ENCODE data around the gene STRIT1.

STRIT1 gene

GRCh38 chr3:155321418-155321817, 27.9 kb upstream of the STRIT1 start:
- H3K4me2 ChIP-seq (ENCODE audit: low read length, poor library complexity, severe bottlenecking) = no peak overlapping the region
- H3K4me3 ChIP-seq (ENCODE audit: insufficient read depth in 1 of 2, low read depth in 1 of 2, low read length in 2 of 2) = no peak overlapping the region
- H2AFZ ChIP-seq (ENCODE audit: low read depth, low read length) = no peak overlapping the region
- no peak overlapping the region for H2BK120ac ChIP-seq (ENCODE audit: low read depth, low read length)
- no peak overlapping the region for H3K9ac ChIP-seq (ENCODE audit: low read length)
- no peak overlapping the region for H2AK5ac ChIP-seq (ENCODE audit: low read length, severe bottlenecking)
- no peaks in the 10 kb centered on the region for H3K4me1 ChIP-seq (ENCODE audit: control insufficient read depth, insufficient read depth, low read depth, low read length)
- H3K27me3 ChIP-seq (ENCODE audit: control insufficient read depth in 1 of 2, insufficient read depth in 1 of 2, low read length in 2 of 2) = no peaks in the 10 kb centered on the region
- H3K4ac ChIP-seq (ENCODE audit: low read depth in 1 of 2, low read length in 2 of 2) = no peak overlapping the region
- no peaks in the 10 kb centered on the region for H3K9me3 ChIP-seq (ENCODE audit: control insufficient read depth, low read length)
- H4K91ac ChIP-seq (ENCODE audit: low read length) = no peak overlapping the region
- H3K27ac ChIP-seq (ENCODE audit: low read length, poor library complexity, severe bottlenecking) = no peak overlapping the region
- no peaks in the 10 kb centered on the region for H3K36me3 ChIP-seq (ENCODE audit: control insufficient read depth in 1 of 2, insufficient read depth in 2 of 2, low read depth in 1 of 2, low read length in 2 of 2)
- H3K14ac ChIP-seq (ENCODE audit: low read length in 2 of 2) = no peak overlapping the region
- no peak overlapping the region for H3K23ac ChIP-seq (ENCODE audit: low read length in 2 of 2)
- H2BK15ac ChIP-seq (ENCODE audit: low read depth, poor library complexity, severe bottlenecking) = no peak overlapping the region
- no peak overlapping the region for H2BK5ac ChIP-seq (ENCODE audit: low read depth, low read length, poor library complexity, severe bottlenecking)
- H4K8ac ChIP-seq (ENCODE audit: low read length) = no peak overlapping the region
- H3K18ac ChIP-seq (ENCODE audit: low read depth in 1 of 2, low read length in 2 of 2) = no peak overlapping the region
- 85% methylated on average over 2 of the region's 2 CpGs for WGBS
- no peak for DNase-seq
- H3K79me1 ChIP-seq (replicated peaks; ENCODE audit: low read length, poor library complexity, severe bottlenecking) = no peaks in the 10 kb centered on the region
- H2BK12ac ChIP-seq (ENCODE audit: low read length in 2 of 2) = no peak overlapping the region

- no peaks in the 10 kb centered on the region for H3K9me3 ChIP-seq (ENCODE audit: control insufficient read depth, low read length)
- H3K23ac ChIP-seq (ENCODE audit: low read length in 2 of 2) = no peak overlapping the region
- DNase-seq = no peak
- no peak overlapping the region for H2BK12ac ChIP-seq (ENCODE audit: low read length in 2 of 2)
- no peak overlapping the region for H2BK15ac ChIP-seq (ENCODE audit: low read depth, poor library complexity, severe bottlenecking)
- no peaks in the 10 kb centered on the region for H3K79me1 ChIP-seq (replicated peaks; ENCODE audit: low read length, poor library complexity, severe bottlenecking)
- H4K8ac ChIP-seq (ENCODE audit: low read length) = no peak overlapping the region
- no peak overlapping the region for H2BK120ac ChIP-seq (ENCODE audit: low read depth, low read length)
- no peak overlapping the region for H2AK5ac ChIP-seq (ENCODE audit: low read length, severe bottlenecking)
- H3K4me3 ChIP-seq (ENCODE audit: insufficient read depth in 1 of 2, low read depth in 1 of 2, low read length in 2 of 2) = no peak overlapping the region
- no peak overlapping the region for H3K4me2 ChIP-seq (ENCODE audit: low read length, poor library complexity, severe bottlenecking)
- H3K14ac ChIP-seq (ENCODE audit: low read length in 2 of 2) = no peak overlapping the region
- H3K27ac ChIP-seq (ENCODE audit: low read length, poor library complexity, severe bottlenecking) = no peak overlapping the region
- no peak overlapping the region for H3K18ac ChIP-seq (ENCODE audit: low read depth in 1 of 2, low read length in 2 of 2)
- H3K27me3 ChIP-seq (ENCODE audit: control insufficient read depth in 1 of 2, insufficient read depth in 1 of 2, low read length in 2 of 2) = no peaks in the 10 kb centered on the region
- H2AFZ ChIP-seq (ENCODE audit: low read depth, low read length) = no peak overlapping the region
- no peak overlapping the region for H3K9ac ChIP-seq (ENCODE audit: low read length)
- no peak overlapping the region for H4K91ac ChIP-seq (ENCODE audit: low read length)
- H3K36me3 ChIP-seq (ENCODE audit: control insufficient read depth in 1 of 2, insufficient read depth in 2 of 2, low read depth in 1 of 2, low read length in 2 of 2) = no peaks in the 10 kb centered on the region
- H3K4me1 ChIP-seq (ENCODE audit: control insufficient read depth, insufficient read depth, low read depth, low read length) = no peaks in the 10 kb centered on the region
- H3K4ac ChIP-seq (ENCODE audit: low read depth in 1 of 2, low read length in 2 of 2) = no peak overlapping the region
- H2BK5ac ChIP-seq (ENCODE audit: low read depth, low read length, poor library complexity, severe bottlenecking) = no peak overlapping the region
Observed at GRCh38 chr3:155320934-155321333, 27.5 kb upstream of the STRIT1 start.

- H2BK120ac ChIP-seq (ENCODE audit: low read depth, low read length) = no peak overlapping the region
- H3K4me1 ChIP-seq (ENCODE audit: control insufficient read depth, insufficient read depth, low read depth, low read length) = no peaks in the 10 kb centered on the region
- no peak overlapping the region for H4K91ac ChIP-seq (ENCODE audit: low read length)
- H3K4me2 ChIP-seq (ENCODE audit: low read length, poor library complexity, severe bottlenecking) = no peak overlapping the region
- H2AFZ ChIP-seq (ENCODE audit: low read depth, low read length) = no peak overlapping the region
- no peak overlapping the region for H3K4me3 ChIP-seq (ENCODE audit: insufficient read depth in 1 of 2, low read depth in 1 of 2, low read length in 2 of 2)
- no peak overlapping the region for H2BK12ac ChIP-seq (ENCODE audit: low read length in 2 of 2)
- no peaks in the 10 kb centered on the region for H3K9me3 ChIP-seq (ENCODE audit: control insufficient read depth, low read length)
- no peaks in the 10 kb centered on the region for H3K79me1 ChIP-seq (replicated peaks; ENCODE audit: low read length, poor library complexity, severe bottlenecking)
- no peak overlapping the region for H2AK5ac ChIP-seq (ENCODE audit: low read length, severe bottlenecking)
- H3K9ac ChIP-seq (ENCODE audit: low read length) = no peak overlapping the region
- no peak overlapping the region for H3K23ac ChIP-seq (ENCODE audit: low read length in 2 of 2)
- no peak for DNase-seq
- H4K8ac ChIP-seq (ENCODE audit: low read length) = no peak overlapping the region
- no CpG with 5 or more reads among the region's 2 CpGs for WGBS
- H2BK5ac ChIP-seq (ENCODE audit: low read depth, low read length, poor library complexity, severe bottlenecking) = no peak overlapping the region
- no peaks in the 10 kb centered on the region for H3K27me3 ChIP-seq (ENCODE audit: control insufficient read depth in 1 of 2, insufficient read depth in 1 of 2, low read length in 2 of 2)
- H3K4ac ChIP-seq (ENCODE audit: low read depth in 1 of 2, low read length in 2 of 2) = no peak overlapping the region
- no peak overlapping the region for H3K14ac ChIP-seq (ENCODE audit: low read length in 2 of 2)
- H2BK15ac ChIP-seq (ENCODE audit: low read depth, poor library complexity, severe bottlenecking) = no peak overlapping the region
- H3K27ac ChIP-seq (ENCODE audit: low read length, poor library complexity, severe bottlenecking) = no peak overlapping the region
- H3K18ac ChIP-seq (ENCODE audit: low read depth in 1 of 2, low read length in 2 of 2) = no peak overlapping the region
- H3K36me3 ChIP-seq (ENCODE audit: control insufficient read depth in 1 of 2, insufficient read depth in 2 of 2, low read depth in 1 of 2, low read length in 2 of 2) = no peaks in the 10 kb centered on the region
Observed at GRCh38 chr3:155318740-155319139, 25.3 kb upstream of the STRIT1 start.

GRCh38 chr3:155317211-155317610, 23.7 kb upstream of the STRIT1 start:
- Histone ChIP-seq H3K23ac (ENCODE audit: low read length in 2 of 2) (no peak overlapping the region), H4K91ac (ENCODE audit: low read length) (no peak overlapping the region), H3K4ac (ENCODE audit: low read depth in 1 of 2, low read length in 2 of 2) (no peak overlapping the region), H3K18ac (ENCODE audit: low read depth in 1 of 2, low read length in 2 of 2) (no peak overlapping the region), H3K9ac (ENCODE audit: low read length) (no peak overlapping the region), H3K79me1 (replicated peaks; ENCODE audit: low read length, poor library complexity, severe bottlenecking) (no peaks in the 10 kb centered on the region), H4K8ac (ENCODE audit: low read length) (no peak overlapping the region), H3K4me3 (ENCODE audit: insufficient read depth in 1 of 2, low read depth in 1 of 2, low read length in 2 of 2) (no peak overlapping the region), H3K9me3 (ENCODE audit: control insufficient read depth, low read length) (no peaks in the 10 kb centered on the region), H3K4me1 (ENCODE audit: control insufficient read depth, insufficient read depth, low read depth, low read length) (no peaks in the 10 kb centered on the region), H3K14ac (ENCODE audit: low read length in 2 of 2) (no peak overlapping the region), H2BK15ac (ENCODE audit: low read depth, poor library complexity, severe bottlenecking) (no peak overlapping the region), H2BK120ac (ENCODE audit: low read depth, low read length) (no peak overlapping the region), H2BK5ac (ENCODE audit: low read depth, low read length, poor library complexity, severe bottlenecking) (no peak overlapping the region), H3K4me2 (ENCODE audit: low read length, poor library complexity, severe bottlenecking) (no peak overlapping the region), H3K27me3 (ENCODE audit: control insufficient read depth in 1 of 2, insufficient read depth in 1 of 2, low read length in 2 of 2) (no peaks in the 10 kb centered on the region), H3K27ac (ENCODE audit: low read length, poor library complexity, severe bottlenecking) (no peak overlapping the region), H3K36me3 (ENCODE audit: control insufficient read depth in 1 of 2, insufficient read depth in 2 of 2, low read depth in 1 of 2, low read length in 2 of 2) (no peaks in the 10 kb centered on the region), H2BK12ac (ENCODE audit: low read length in 2 of 2) (no peak overlapping the region), H2AK5ac (ENCODE audit: low read length, severe bottlenecking) (no peak overlapping the region), H2AFZ (ENCODE audit: low read depth, low read length) (no peak overlapping the region)
- WGBS = no CpG with 5 or more reads among the region's 1 CpG
- no peak for DNase-seq

Data from mesenchymal stem cell (in vitro differentiated cells and primary cell).